T-helper 1 cell treated with Interleukin-12 subunit alpha and Interleukin-12 subunit beta and Interleukin-4 antibody, amounts not matched to agents 30 ng/mL and 1 ng/mL, for 36 hours (primary cell): ENCODE data around the gene NGFR. TPM values are rescaled to one million over a fixed set of nuclear protein-coding genes. Genes with fewer than 3 reads are reported as not detected.

Experiments
- intact Hi-C: fragments of 100-400 bp; cut with micrococcal nuclease; formaldehyde crosslinking; loops from one replicate; pipeline ENCODE4 v1.15.1; 2024
- total RNA-seq: library from RNA; stranded (reverse); gene quantifications from 2 replicates; pipeline ENCODE4 v1.2.3, GENCODE V29; 2022

NGFR gene, protein sequence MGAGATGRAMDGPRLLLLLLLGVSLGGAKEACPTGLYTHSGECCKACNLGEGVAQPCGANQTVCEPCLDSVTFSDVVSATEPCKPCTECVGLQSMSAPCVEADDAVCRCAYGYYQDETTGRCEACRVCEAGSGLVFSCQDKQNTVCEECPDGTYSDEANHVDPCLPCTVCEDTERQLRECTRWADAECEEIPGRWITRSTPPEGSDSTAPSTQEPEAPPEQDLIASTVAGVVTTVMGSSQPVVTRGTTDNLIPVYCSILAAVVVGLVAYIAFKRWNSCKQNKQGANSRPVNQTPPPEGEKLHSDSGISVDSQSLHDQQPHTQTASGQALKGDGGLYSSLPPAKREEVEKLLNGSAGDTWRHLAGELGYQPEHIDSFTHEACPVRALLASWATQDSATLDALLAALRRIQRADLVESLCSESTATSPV
- total RNA-seq, result 0.12 and 0.17 TPM in 2 replicates

DNA sequence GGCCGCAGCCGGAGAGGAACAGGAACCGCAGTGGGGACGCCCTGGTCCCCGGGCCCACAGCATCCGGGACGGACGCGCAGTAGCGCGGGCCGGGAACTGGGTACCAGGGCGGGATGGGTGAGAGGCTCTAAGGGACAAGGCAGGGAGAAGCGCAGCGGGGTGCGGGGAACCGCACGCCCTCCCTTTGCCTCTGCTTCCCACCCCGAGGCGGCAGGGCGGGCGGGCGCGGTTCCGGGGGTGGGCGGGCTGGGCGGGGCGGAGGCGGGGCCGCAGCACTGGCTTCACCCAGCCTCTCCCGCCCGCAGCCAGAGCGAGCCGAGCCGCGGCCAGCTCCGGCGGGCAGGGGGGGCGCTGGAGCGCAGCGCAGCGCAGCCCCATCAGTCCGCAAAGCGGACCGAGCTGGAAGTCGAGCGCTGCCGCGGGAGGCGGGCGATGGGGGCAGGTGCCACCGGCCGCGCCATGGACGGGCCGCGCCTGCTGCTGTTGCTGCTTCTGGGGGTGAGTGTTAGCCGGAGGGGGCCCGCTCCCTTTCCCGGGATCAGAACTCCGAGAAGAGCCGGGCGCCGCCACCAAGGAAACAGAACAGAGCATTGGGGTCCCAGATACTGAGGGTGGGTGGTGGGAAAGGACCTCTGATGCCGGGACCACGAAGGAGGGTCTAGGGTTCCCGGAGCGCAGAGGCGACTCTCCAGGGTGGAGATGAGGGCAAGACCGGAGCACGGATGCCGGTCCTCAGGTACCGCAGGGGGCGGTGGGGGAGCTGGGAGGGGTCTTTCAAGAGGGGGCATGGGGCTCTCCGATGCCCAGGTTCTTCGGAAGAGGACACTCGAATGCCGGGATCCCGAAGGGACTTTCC lies at the start of gene NGFR:
TSS of gene NGFR (plus strand) at position 308 of the 856 bp plus-strand sequence. CDS start at position 433, 125 bp downstream.
- intact Hi-C loops, result loop anchor here (5.0 to 10.0 kb wide), 4 partner anchors 200 to 760 kb away; partner anchors contain the start of gene DLX3

DNA sequence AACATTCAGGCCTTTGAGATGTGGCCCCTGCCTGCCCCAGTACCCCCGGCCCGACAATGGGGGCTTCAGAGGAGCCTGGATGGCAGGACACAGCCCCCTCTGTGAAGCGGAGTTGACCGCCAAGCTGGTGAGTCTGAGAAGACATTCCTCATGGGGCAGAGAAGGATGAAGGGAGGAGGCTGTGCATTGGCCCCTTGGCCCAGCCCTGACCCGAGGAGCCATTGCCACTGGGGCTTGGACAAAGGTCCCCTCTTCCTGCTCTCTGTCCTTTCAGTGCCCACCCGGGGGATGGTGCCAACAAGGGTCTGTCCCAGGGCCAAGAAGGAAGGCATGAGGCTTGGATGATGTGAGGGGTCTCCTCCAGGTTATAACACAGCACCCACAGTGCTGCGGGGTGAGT lies 49.5 kb upstream of the NGFR start:
- intact Hi-C loops, result no loop called here

- intact Hi-C loops, result no loop called here
Measured at GRCh38 chr17:49447628-49448302, 47.3 kb upstream of the NGFR start.

GRCh38 chr17:49450181-49450580 lies 44.9 kb upstream of the NGFR start:
- intact Hi-C loops, result no loop called here

GRCh38 chr17:49450735-49451134 lies 44.4 kb upstream of the NGFR start:
- intact Hi-C loops, result no loop called here

DNA sequence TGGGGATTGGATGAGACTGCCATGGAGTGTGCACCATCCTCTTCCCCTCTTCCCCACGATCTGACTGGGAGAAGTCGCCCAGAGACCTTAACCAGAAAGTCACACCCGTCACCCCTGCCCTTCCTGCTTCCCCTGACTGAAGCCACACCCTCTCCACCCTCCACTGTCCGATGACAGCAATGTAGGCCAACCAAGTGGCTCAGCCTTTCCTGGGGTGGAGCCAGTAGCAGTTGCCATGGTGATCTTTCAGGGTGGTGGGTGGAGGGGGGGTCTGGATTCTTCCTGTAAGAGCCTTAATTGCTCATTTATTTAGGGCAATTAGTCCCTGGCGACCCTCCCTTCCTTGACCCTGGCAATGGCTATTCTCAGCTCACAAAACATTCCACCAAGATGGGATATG lies 42.9 kb upstream of the NGFR start:
- intact Hi-C loops, result no loop called here

DNA sequence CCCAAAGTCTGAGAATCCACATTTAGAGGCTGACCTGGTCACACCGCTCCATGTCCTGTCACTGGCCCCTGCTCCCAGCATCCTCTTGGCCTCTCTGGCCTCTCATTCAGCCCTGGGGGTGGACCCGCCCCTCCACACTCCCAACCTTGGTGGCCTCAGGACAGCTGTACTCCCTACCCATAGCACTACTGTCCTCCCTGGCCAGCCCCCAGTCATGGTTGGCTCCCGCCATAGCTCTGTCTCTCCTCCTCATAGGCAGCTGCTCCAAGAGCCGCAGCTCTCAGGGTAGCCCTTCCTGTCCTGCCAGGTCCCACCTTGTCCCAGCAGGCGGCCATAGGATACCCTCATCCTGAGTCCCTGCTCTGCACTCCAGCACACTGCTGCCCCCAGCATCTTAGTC lies 42.4 kb upstream of the NGFR start:
- intact Hi-C loops, result no loop called here

GRCh38 chr17:49454050-49454449 lies 41.0 kb upstream of the NGFR start:
- intact Hi-C loops, result no loop called here

DNA sequence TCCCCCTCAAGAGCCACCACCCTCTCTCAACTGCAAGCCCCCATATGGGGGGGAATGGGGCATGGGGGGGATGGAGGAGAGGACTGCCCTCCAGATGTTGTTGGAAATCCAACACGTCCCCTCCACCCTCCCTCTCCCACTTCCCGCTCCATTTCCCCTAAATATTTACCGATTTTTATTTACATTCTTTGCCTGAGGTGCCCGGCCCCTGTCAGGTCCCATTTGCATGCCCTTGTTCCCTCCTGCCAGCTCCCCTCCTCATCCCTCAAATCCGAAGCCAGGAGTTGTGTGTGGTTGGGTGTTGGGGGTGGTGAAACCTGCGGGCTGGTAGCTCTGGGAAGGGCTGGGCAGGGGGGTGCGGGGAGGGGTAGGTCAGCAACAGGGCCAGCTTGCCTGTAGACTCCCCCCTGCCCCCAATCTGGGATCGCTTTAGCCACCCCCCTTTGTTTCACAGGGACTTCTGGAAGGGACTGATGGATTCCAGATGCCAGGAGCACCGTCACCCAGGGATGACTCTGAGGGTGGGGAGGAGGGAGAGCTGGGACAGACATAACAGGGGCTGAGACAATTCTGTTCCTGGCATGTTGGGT lies 39.7 kb upstream of the NGFR start:
- intact Hi-C loops, result no loop called here

- intact Hi-C loops, result no loop called here
Measured at GRCh38 chr17:49456183-49456965, 38.7 kb upstream of the NGFR start.

DNA sequence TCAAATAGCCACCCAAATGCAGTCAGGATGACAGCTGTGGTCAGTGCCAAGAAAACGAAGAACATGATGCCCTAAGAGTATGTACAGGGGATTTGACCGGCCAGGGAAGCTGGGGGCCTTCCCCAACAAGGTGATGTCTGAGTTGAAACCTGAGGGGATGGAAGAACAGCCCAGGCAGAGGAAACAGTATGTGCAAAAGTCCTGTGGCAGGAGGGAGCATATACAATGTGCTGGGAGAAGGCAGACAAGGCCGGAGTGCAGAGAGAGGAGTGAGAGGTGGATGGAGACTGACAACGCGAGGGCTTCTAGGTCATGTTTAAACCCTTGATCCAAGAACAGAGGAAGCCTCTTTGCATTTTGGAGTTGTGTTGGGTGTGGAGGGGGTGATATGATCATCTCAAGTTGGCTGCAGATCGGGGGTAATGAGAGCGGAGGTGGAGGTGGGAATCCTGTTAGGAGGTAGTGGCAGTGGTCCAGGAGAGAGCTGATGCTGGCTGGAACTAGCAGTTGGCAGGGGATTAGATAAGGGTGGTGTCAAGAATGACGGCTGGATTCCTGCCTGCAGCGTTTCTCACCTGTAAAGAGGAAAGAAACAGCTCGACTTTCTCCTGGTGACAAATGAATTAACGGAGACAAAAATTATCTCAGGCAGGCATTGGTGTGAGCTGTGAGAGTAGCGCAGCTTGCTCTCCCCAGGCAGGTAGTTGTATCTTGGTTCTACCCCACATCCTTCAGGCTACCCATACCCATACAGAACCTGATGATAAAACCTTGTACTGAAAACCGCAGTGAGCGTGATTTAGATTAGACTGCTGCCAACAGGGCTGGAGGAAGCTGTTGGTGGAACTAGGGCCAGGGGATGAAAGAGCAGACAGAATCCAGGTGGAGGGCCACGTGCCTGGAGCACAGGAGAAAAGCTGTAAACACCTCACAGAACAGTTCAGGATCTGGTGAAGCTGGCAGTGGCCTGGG lies 37.2 kb upstream of the NGFR start:
- intact Hi-C loops, result no loop called here

DNA sequence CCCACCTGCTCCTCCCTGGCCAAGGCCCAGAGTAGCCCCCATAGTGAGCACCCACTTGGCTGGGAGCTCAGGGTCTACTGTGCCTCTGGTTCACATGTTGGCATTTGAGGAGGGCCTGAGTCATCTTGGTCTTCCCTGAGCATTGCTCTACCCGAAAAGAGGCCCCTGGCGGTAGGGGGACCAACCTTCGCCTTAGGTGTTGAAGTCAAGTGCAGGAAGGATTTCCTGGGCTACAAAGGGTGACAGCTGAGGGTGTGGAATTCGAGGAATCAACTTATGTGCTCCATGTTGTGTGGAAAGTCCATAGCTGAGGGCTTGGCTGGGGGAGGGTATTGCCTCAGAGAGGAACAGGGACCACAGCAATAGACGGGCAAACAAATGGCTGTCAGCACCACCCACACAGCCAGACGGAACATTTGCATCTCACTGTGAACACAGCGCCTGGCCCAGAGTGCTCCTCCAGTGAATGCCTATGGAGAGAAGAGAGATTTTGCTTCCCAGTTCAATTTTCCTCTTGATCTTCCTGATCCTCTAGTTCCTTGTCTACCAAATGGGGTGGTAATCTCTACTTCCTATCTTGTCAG lies 35.6 kb upstream of the NGFR start:
- intact Hi-C loops, result no loop called here

- intact Hi-C loops, result no loop called here
Measured at GRCh38 chr17:49460401-49460800, 34.7 kb upstream of the NGFR start.

- intact Hi-C loops, result no loop called here
Measured at GRCh38 chr17:49461580-49461979, 33.5 kb upstream of the NGFR start.

DNA sequence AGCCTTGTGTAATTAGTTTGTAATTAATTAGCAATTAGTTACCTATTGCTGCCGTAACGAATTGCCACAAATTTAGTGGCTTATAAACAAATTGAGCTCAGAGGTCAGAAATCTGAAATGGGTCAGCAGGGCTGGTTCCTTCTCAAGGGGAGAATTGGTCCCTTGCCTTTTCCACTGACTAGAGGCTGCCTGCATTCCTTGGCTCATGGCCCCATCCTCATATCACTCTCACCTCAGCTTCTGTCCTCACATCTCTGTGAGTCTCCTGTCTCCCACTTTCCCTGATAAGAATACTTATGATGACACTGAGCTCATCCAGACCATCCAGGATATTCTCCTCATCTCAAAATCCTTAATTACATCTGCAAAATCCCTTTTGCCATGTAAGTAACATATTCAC lies 31.0 kb upstream of the NGFR start:
- intact Hi-C loops, result no loop called here

GRCh38 chr17:49465331-49465903 lies 29.7 kb upstream of the NGFR start:
- intact Hi-C loops, result no loop called here

DNA sequence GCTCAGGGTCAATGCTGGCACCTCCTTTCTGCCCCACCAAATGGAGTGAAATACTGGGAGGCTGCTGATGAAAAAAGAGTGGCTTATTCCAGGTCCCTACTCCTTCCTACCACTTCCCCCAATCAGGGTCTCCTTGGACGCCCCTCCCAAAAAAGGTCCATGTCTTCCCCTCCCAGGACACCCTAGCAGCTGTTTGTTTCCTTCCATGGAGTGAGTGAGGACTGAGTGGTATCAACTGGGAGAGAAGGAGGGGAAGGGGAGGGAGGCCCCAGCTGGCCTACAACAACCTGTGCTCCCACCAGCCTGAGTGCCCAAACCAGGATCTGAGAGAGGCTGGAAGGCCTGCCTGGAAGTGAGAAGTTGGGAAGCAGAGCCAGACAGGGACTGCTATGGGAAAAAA lies 28.7 kb upstream of the NGFR start:
- intact Hi-C loops, result no loop called here

DNA sequence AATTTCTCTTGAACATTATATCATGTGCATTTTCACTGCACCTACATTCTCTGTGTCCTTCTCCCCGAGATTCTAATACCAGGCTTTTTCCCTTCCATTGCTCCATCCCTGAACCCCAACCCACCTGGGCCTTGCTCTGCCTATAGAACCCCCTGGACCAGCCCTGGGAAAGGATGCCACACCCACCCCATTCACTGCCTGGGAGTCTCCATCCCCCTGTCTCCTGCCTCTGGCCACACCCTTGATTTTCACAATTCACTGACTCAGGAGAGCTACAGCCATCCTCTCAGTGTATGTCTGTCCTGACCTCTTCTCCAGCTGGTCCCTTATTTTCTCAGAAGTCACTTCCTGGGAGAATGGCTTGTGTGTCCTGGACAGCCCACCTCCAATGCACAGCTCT lies 27.9 kb upstream of the NGFR start:
- intact Hi-C loops, result no loop called here
